Activated T-cell treated with anti-CD3 and anti-CD28 coated beads for 24 hours (primary cell): ENCODE data around the gene CREB5.

Experiments used
- DNase-seq: peaks from one replicate; pipeline ENCODE4 v3.0.0-alpha.2; 2020; ENCODE audit warnings: low read depth

Gene CREB5

DNA sequence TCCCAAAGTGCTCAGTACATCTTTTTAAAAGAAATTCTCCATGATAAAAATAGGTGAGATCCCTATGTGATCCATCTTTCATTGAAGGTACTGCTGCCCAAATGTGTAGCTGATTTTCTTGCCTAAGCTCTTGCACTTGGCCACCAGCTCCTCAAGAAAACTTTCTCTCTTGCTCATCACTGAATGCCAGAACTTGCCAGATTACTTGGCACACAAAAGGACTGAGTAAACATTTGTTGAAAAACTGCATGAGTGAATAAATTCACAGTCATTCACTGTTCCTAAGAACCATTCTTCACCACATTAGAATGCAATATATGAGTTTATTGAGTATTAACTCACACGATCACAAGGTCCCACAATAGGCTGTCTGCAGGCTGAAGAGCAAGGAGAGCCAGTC lies 445.9 kb downstream of the CREB5 start:
- DNase-seq = no peak

DNA sequence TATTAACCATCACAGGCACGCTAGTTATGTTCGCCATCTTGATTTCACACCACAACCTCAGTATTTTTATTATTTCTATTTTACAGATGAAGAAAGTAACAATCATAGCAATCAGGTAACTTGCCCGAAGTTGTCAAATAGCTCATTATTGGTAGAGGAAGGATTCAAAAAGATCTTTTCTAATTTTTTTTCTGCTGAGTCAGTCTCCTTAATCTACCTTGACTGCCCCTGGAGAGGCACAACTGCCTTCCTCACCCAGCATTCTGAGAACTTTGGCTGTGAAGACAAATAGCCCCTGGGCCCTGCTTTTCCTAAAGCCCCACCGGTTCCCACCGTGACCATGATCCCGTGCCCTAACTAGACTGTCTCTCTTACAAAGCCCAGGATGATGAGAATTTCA lies 446.6 kb downstream of the CREB5 start:
- DNase-seq = no peak

DNA sequence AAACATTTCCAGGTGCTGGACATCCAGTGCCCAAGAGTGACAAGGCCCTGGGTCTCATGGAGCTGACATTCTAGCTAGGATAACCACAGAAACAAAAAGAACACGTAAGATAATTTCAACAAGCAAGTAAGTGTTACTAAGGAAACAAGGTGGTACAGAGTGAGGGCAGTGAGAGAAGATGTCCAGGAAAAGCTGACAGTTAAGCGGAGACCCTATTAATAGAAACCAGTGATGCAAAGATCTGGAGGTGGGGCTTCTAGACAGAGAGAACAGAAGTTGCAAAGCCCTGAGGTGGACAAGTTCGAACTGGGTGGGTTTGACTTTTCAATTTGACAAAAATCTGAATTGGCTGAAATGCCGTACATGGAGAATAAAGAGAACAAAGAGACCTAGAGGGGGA lies 449.5 kb downstream of the CREB5 start:
- DNase-seq = no peak

DNA sequence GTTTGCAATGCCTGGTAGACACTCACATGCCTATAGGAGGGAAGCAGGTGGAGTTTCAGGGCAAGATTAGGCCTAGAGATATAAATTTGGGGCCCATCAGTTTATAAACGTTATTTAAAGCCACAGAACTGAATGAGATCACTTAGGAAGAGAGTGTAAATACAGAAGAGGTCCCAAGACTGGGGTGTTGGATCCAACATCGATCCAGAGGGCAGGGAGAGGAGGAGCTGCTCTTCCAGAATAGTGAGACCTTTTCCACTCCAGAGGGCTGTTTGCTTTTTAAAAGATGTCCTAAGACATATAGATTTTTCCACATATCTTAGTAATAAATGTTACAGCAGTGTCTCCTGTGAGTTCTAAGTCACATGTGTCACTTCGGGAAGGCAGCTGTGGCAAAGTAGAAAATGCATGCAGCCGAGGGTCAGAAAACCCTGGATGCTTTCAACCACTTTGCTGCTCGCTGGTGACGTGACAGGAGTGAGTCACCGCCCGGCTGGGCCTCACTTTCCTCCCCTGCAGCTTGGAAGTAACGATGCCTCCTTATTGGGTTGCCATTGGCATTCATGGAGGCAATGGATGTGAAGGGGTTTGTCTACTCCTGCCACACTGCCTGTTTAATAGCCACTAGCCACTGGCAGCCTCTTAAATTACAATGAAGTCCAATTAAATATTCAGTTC lies 450.4 kb downstream of the CREB5 start:
- no peak for DNase-seq

DNA sequence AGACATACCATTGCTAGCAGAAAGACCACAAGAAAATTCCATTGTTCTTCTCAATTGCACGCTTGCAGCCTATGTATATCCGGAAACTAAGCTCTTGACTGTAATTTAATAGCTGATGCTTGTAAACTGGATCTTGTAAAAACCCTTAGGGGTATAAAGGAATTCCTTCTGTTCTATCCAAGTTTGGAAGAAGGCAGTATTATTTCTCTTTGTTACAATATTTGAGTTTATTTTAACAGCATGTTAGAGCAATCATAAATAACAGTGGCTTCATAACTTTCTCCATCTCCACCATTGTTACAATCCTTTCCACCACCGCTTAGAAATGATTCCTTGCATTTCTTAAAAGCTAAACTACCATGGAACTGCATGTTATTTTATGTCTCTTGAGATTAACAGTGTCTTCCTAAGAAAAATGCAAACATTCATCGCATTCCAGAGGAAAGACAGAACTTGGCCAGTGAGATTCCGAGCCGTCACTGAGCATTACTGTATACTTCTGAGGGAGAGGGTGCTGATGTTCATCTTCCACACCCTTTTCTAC lies 453.4 kb downstream of the CREB5 start:
- DNase-seq = no peak

DNA sequence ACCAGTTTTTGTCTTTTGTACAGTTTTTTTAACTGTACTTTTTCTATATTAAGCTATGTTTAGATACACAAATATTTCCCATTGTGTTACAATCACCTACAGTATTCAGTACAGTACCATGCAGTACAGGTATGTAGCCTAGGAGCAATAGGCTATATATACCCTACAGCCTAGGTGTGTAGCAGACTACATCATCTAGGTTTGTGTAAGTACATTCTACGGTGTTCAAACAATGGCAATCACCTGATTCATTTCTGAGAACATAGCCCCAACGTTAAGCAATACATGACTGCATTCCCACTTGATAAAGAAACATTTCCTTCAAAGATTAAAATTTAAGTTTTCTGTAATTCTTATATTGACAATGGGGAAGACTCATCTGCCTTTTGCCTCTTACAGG lies 456.4 kb downstream of the CREB5 start:
- no peak for DNase-seq

DNA sequence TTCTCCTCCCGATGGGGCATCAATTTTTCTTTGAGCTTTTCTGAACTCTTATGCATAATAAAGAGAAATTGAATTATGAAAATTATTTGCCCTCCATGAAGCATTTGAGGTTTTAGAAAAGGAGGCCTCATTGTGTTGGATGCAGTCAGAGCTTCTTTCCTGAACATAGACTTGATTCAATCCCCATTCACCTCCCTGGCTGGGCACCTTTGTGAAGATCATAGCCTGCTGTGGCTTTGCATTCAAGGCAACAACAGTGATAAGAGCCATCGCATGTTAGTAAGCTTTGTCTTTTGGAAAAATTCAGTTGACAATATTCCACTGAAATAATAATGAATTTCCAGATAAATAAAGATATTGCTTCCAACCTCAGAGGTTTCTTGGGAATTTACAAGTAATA lies 458.8 kb downstream of the CREB5 start:
- DNase-seq = no peak

DNA sequence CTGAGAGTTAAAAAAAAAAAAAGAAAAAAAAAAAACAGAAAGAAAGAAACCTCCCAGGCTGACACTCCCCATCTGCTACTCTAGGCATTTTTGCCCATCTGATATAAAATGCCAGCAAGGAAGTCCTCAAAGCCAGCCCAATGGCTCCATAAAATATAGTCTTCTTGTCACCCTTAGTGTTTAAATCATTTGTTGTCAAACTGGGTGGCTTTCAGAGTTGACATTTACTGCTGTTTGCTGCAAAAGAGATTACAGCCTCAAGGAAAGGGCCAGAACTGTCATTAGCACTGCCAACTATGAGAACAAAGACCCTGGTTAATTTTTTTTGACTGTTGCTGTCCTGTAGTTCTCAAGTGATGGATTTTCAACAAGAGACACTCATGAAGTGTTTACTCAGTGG lies 459.3 kb downstream of the CREB5 start:
- no peak for DNase-seq

DNA sequence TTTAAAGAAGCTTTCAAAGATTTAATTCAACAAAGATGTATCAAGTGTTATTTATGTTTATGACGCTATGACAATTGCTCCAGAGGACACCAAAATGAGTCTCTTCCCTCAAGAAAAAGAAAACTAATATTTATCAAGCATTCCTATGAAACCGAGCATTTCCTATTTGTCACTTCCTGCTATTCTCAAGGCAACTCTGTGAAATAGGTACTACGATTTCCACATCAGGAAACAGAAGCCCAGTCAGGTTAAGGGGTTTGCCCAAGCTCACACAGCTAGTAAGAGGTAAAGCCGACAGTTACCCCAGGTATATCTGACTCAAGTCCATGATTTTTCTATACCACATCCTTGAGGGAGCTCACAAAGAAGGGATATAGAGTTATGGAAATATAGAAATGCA lies 459.9 kb downstream of the CREB5 start:
- no peak for DNase-seq

DNA sequence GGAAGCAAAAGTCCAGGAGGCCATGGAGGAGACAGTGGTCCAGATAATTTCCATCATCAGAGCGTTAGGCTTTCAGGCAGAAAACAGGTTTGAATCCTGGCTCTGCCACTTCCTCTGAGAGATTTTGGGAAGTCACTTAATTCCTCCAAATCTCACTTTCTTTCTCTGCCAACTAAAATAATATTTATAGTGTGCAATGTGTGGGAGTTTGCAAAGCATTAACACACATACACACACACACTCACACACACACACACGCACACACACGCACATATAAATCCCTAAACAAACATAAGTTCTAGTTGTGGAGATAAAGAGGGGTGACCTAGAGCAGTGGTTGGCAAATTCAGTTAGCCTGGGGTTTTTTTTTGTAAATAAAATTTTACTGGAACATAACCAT lies 461.0 kb downstream of the CREB5 start:
- no peak for DNase-seq

DNA sequence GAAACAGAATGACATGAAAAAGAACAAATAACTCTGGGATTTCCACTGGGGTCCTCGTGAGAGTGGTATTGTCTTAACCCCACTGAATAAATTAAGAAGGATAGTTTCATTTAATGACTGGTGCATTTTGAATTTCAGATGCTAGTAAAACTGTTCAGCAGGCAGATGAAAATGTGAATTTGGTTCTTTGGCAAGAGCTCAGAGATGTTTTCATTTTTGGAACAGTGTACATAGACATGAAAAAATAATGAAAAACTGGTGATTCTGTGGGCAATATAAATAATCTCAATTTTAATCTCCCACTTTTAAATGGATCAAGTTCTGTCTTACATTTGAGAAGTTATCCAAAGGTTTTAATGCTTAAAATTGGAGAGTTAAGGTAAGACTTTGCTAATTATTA lies 461.7 kb downstream of the CREB5 start:
- DNase-seq = no peak
